HEK293 (cell line): Measurements from ENCODE around the gene XRCC2.

ENCODE experiments used
- INSM2 ChIP-seq: fragments of 450-650 bp; formaldehyde crosslinking; IDR thresholded peaks from 2 replicates; pipeline ENCODE4 v1.5.1; 2016; ENCODE audit warnings: missing biosample characterization, missing genetic modification characterization
- SETDB1 ChIP-seq: IDR thresholded peaks from one replicate; pipeline ENCODE4 v1.6.1; 2017; ENCODE audit warnings: mild to moderate bottlenecking, low read length, moderate library complexity, mixed read lengths; ENCODE audit not compliant: insufficient read length
- ZBTB11 ChIP-seq: fragments of 450-650 bp; formaldehyde crosslinking; conservative IDR thresholded peaks from 2 replicates; pipeline ENCODE4 v1.5.1; 2016; ENCODE audit warnings: low read depth, missing biosample characterization, missing genetic modification characterization
- ZBTB8A ChIP-seq: fragments of 450-650 bp; formaldehyde crosslinking; IDR thresholded peaks from 2 replicates; pipeline ENCODE4 v1.5.1; 2016; ENCODE audit warnings: missing biosample characterization, missing genetic modification characterization
- ZNF24 ChIP-seq: fragments of 450-650 bp; formaldehyde crosslinking; IDR thresholded peaks from 2 replicates; pipeline ENCODE4 v1.5.1; 2016; ENCODE audit warnings: missing biosample characterization, missing genetic modification characterization
- ZNF510 ChIP-seq: fragments of 450-650 bp; formaldehyde crosslinking; IDR thresholded peaks from 2 replicates; pipeline ENCODE4 v1.5.1; 2018; ENCODE audit warnings: mild to moderate bottlenecking, missing genetic modification characterization, missing biosample characterization; ENCODE audit not compliant: insufficient replicate concordance
- ZNF624 ChIP-seq: fragments of 450-650 bp; formaldehyde crosslinking; IDR thresholded peaks from 2 replicates; pipeline ENCODE4 v1.5.1; 2017; ENCODE audit warnings: missing biosample characterization, missing genetic modification characterization
- ZNF792 ChIP-seq: fragments of 450-650 bp; formaldehyde crosslinking; IDR thresholded peaks from 2 replicates; pipeline ENCODE4 v1.5.1; 2016; ENCODE audit warnings: missing biosample characterization, missing genetic modification characterization
- TF ChIP-seq, protein P1 (sequence below): fragments of 450-650 bp; formaldehyde crosslinking; IDR thresholded peaks from 2 replicates; pipeline ENCODE4 v1.5.1; 2016; ENCODE audit warnings: missing biosample characterization, missing genetic modification characterization

GRCh38 chr7:152664636-152665035 is 11.3 kb downstream of the XRCC2 start:
- TF ChIP-seq ZBTB11 (tag by site-specific recombination) (no peak), ZNF510 (tag by site-specific recombination) (no peak), INSM2 (tag by site-specific recombination) (no peak), ZNF624 (tag by site-specific recombination) (no peak), ZNF792 (no peak), ZBTB8A (no peak), SETDB1 (no peak), ZNF24 (tag by site-specific recombination) (no peak)
- TF ChIP-seq, protein P1, sequence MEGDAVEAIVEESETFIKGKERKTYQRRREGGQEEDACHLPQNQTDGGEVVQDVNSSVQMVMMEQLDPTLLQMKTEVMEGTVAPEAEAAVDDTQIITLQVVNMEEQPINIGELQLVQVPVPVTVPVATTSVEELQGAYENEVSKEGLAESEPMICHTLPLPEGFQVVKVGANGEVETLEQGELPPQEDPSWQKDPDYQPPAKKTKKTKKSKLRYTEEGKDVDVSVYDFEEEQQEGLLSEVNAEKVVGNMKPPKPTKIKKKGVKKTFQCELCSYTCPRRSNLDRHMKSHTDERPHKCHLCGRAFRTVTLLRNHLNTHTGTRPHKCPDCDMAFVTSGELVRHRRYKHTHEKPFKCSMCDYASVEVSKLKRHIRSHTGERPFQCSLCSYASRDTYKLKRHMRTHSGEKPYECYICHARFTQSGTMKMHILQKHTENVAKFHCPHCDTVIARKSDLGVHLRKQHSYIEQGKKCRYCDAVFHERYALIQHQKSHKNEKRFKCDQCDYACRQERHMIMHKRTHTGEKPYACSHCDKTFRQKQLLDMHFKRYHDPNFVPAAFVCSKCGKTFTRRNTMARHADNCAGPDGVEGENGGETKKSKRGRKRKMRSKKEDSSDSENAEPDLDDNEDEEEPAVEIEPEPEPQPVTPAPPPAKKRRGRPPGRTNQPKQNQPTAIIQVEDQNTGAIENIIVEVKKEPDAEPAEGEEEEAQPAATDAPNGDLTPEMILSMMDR (tag by site-specific recombination) = no peak
